C1 segment of cervical spinal cord (tissue), 14 donors: ENCODE results near the gene EME1.

Source experiments
- DNase-seq, 14 donors: peaks; one replicate each; lab custom pipeline; 2025; lab: John Stamatoyannopoulos, UW

The EME1 gene

DNA sequence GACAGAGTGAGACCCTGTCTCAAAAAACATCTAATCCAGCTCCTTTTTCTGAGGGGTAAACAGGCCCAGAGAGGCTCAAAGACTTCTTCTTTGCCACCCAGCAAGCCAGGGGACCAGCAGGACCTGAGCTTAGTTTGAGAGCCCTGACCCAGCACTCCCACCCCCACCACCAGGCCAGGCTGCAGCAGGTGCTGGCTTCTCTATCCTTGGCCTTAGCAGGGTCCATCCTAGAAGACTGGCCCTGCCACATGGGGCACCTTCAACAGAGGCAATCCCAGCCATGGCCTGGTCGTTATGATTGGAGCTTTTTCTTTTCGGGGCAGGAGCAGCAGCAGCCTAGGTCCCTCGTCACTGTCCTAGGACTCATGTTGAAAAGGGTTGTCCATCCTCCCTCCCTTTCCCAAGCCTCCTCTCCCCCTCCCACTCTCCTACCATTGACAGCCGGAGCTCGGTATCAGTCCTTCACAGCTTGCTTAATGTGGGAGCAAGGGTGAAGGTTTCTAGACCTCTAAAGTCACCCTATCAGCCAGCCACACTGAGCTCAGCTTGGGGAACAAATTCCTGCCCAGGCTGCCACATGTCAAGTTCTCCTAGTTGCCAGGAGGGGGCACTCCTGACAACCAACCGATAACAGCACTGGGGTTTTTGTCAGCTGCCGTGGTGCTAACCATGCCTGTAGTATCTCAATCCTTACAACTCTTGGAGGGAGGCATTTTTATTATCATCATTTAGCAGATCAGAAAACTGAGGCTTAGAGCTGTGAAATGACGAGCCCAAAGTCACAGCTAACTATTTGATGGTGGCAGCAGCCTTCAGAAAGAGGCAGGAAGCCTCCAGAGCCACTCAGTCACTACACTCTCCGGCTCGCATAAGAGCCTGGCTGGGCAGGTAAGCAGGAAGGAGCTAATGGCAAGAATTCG is 11.2 kb upstream of the EME1 start:
- peak in 8 of 14 donors; percentile 9 to 38 (median 16) for DNase-seq

DNA sequence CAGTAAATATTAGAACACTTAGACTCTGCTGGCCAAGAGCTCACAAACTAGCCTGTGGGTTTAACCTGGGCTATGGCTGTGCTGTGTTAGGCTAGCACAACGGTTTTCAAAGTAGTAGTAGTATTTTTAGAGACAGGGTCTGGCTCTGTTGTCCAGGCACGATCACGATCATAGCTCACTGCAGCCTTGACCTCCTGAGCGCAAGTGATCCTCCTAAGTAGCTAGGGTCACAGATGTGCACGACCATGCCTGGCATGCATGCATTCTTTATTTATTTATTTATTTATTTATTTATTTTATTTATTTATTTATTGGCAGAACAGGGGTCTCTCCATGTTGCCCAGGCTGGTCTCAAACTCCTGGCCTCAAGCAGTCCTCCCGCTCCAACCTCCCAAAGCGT is 10.4 kb upstream of the EME1 start:
- DNase-seq, result no peak

DNA sequence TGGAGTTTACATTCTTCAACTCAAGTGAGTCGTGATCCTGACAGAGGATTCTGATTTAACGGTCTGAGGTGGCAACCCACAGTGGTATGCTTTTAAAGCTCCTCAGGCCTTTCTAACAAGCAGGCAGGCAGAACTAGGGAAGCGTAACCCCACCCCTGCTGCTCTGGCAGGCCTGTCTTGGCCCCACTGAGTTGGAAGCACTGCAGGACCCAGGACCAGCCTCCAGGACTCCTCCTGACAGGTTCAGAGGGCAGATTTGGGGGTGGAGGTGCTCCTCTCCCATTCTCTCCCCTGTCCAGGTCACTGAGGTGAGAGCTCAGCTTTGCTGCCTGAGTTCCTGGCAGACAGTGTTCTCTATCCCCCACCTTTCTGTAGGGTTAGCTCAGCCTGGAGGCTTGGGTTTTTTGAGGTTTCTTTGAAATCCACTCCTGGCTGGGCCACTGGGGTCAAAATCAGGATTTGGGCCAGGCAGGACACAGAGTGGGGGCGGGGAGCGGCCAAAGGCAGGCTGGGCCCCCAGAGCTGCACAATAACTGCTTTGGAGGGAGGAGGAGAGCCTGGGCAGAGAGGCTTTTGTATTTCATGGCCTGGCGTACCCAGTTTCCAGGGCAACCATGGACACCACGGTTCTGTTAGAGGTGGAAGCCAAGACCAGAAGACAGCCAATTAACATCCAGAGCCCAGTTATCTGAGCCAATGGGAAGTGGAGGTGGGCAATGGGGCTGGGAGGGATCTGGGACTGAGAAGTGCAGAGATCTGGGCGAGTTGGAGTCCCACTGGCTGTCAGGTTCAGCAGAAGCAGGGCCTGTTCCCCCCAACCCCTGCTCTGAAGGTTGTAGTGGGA is 9.6 kb upstream of the EME1 start:
- peak in 11 of 14 donors; percentile 26 to 81 (median 49) for DNase-seq

DNA sequence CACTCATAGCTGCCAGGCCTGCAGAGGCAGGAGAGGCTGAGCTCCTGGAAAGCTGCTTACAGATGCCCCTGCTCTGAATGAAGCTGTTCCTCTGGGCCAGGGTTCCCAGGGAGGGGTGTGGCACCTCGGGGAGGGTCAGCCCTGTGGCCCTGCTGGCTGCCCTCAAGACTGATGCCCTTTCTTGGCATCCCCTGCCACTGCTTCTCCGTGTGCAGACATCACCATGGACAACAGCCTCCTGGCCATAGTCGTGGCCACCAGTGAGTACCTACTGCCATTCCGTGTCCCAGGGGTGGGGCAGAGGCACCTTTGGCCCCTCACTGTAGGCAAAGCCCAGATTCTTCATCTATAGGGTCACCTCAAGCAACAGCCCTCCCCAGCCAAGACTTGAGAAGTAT is 9.0 kb upstream of the EME1 start:
- DNase-seq, result no peak

DNA sequence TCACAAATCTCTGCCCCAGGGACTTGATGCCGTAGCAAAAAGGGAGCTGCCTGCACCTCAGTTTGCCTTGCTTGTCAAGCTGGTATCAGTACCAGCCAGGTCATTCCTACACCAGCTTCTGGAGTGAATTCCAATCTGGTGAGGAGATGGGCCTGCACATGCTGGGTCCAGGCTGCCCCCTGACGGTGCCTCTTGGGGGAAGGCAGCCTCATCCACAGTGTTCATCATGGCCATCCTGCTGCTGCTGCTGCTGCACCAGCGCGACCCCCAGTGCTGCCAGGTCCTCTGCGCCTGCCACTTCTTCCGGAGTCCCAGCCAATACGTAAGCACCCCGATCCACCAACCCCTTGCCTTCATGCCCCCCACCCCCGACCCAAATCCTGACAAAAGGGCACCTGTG is 8.3 kb upstream of the EME1 start:
- no peak for DNase-seq

DNA sequence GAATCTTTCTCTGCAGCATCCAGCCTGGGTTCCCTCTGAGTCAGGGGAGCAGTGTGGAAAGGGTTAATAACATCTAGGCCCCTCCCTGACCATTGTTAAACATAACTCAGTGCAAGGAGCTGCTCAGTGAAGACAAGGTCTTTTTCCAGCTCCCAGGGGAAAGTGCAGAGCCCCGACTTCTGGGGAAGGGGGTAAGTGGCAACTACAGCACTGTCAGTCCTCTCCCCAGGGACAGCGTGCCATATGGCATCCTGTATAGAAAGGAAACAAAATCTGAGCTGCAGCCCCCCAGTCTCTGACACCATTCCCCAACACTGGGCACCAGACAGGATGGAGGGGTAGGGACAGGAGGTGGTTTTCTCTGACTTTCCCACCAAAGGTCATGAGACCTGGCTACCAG is 7.9 kb upstream of the EME1 start:
- no peak for DNase-seq

DNA sequence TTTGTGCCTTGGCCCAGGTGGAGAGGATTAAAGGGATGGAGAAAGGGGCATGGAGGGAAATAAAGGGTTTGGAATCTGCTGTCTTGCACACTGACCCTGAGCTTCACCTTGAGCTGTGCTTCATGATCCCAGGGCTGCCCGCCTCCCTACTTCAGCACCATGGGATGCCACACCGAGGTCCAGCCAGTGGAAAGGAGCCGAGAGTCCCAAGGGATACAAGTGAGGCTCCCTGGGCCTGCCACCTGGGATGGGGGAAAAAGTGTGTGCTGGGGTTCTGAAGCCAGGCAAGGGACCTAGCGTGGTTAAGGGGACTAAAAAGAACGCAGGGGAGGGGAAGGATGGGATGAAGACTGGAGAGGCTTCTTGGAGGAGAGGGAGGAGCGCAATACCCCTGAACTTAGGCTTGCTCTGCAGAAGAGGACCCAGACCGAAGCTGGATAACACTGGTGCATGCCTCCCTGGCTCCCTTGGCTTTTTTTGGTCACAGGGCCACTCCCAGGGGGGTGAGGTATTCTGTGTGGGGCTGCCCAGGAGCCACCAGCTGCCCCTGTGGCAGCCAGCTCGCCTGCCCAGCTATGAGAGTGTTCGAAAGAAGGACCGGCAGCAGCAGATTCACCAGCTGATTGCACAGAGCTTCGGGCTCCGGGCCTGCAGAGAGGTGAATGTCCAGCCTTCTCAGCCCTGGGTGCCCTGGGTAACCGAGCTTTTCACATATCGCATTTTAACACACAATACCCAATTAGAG is 7.2 kb upstream of the EME1 start:
- no peak for DNase-seq

DNA sequence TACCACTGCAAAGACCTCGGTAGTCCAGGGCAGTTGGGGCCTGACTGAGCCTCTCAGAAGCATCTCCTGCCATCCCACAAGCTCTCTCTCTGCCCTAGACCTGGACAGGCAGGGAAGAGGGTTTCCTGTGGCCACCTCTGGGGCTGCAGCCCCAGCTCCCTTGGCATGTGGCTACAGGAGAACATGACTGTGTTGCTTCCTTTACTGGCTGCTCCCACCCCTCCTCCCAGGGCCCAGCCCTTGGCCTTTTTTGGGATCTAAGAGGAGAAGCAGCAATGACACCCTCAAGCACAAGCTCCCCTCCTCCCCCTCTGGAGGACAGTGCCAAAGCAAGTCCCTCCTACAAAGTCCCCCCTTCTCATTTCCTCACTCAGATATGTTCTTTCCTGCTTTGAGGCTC is 5.6 kb upstream of the EME1 start:
- DNase-seq, result no peak

DNA sequence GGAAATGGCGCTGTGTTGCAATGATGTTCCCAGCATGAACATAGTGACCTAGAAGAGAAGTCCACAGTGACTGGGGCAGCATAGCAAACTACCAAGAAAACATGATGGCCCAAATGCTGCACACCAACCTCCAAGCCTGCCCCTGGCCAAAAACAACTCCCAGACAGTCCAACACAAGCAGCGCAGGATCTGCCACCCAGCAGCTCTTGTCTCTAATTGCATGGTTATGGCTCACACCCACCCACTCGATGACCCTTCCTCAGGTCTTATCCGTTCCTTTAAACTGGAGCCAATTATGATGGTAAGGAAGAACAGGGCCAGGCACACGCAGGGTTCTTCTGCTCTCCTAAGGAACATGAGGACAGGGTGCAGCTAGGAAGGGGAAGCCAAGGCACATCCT is 3.0 kb upstream of the EME1 start:
- DNase-seq, result no peak

DNA sequence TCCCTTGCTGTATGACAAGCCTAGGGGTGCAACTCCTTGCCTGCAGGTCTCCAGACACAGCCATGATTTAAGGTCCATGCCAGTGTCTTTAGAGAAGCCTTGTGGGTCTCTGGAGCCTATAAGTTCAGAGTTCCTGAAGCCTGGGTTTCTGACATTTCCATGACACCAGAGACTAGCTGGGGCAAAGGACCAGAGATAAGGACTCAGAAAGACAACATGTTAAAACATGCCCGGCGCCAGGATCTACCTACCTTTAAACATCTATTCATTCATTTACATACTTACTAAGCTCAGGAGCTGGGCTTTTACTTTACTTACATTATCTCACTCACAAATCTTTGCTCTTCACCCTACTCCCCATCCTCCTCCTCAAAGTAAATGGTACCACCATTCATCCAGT is 1.5 kb upstream of the EME1 start:
- DNase-seq, result no peak

DNA sequence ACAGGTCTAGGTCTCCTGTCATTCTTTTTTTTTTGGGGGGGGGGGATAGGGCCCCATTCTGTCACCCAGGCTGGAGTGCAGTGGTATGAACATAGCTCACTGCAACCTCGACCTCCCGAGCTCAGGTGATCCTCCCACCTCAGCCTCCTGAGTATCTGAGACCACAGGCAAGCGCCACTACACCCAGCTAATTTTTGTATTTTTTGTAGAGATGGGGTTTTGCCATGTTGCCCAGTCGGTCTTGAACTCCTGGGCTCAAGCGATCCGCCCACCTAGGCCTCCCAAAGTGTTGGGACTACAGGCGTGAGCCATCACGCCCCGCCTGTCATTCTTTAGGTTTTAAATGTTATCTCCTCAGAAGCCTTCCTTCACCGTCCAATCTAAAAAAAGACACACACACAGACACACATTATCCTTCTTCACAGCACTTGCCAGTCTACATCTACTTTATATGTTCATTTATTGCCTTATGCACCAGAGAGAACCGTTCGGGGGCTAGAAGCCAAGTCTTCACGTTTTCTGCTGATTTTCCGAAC is 739 bp upstream of the EME1 start:
- DNase-seq, result no peak

DNA sequence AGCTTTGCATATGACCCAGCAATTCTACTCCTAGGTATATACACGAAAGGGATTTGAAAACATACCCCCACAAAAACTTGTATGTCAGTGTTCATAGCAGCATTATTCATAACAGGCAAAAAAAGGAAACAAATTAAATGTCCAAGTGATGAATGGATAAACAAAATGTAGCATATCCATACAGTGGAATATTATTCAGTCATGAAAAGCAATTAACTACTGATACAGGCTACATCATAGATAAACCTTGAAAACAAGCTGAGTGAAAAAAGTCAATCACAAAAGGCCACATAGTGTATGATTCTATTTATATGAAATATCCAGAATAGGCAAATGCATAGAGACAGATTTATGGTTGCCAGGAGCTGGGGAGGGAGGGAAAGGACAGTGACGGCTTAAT is 676 bp downstream of the EME1 start:
- no peak for DNase-seq

DNA sequence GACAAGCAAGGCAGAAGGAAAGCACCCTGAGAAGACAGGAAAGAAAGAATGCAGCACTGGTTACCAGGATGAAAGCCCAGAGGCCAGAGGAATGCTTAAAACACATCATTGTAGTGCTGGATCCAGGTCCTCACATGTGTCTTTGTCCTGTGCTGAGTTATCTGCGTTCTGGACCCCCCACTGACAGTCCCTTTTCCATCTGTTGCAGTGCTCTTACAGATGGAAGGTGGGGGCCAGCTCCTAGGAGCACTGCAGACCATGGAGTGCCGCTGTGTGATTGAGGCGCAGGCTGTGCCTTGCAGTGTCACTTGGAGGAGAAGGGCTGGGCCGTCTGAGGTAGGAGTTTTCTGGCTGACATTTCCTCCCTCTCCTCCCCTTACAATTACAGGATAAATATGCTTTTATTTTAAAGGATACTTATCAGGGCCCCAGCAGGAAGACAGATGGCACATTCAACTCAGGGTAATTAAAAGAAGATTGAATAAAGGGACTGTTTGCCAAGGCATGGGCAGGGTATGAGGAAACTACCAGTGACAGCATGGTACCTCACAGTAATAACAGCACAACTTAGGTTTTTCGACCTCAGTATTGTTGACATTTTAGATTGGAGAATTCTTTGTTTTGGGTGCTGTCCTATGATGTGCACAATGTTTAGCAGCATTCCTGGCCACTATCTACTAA is 3.0 kb downstream of the EME1 start:
- no peak for DNase-seq

DNA sequence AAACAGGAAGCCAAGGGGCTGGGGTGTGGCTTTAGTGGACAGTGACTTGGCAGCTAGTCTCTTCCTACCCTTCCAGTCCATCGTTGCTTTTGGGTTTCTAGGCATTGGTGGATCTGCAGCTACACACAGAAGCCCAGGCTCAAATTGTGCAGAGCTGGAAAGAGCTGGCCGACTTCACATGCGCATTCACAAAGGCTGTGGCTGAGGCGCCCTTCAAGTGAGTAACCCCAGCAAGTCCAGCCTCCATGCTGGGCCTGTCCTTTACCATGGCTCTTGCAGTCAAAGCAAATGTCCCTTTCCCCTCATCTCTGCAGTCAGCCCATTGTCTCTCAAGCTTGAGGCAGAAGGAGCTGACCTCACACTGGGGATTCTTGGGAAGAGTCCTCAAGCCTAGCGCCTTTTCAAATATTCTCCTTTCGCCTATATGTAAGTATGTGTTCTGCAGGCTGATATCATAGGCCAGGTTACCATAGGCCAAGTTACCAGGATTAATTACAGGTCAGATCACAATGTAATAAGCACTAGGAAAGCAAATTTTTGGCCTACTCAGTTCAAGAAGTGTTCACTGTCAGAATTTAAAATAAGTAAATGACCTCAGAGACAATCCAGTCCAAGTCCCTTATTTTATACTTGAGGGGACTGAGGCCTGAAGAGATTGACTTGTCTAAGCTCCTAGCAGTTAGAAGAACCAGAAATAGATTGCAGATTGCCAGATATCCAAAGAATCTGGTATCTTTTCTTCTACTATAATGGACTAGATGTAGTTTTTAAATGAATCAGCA is 6.5 kb downstream of the EME1 start:
- no peak for DNase-seq

DNA sequence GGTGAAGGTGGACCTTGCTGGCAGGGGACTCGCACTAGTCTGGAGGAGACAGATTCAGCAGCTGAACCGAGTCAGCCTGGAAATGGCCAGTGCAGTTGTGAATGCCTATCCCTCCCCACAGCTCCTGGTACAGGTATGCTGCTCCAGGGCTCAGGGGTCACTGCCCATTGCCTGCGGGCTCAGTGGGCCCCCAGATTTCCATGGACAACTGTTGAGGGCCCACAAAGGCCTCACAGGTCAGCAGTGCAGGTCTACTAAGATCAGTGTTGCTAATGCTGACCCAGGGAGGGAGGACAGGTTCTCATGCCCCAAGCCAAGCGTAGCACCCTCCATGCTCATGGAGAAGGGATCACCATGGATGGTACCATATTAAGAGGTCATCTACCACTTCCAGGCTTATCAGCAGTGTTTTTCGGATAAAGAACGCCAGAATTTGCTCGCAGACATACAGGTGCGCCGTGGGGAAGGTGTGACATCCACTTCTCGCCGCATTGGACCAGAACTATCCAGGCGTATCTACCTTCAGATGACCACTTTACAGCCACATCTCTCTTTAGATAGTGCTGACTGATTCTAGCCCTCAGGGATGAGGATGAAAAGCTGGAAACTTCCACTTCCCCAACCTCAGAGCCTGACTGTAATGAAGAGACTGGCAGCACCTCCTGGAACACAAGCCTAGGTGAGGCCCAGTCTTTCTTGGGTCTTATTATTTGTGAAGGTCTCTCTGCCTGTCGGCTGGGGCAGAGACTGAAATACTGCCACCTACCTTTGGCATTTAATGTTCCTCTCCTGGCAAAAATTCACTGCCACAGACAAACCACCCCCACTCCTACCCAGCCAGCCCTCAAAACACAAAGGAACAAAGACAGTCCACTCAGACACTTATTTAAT is 7.6 kb downstream of the EME1 start:
- no peak for DNase-seq

DNA sequence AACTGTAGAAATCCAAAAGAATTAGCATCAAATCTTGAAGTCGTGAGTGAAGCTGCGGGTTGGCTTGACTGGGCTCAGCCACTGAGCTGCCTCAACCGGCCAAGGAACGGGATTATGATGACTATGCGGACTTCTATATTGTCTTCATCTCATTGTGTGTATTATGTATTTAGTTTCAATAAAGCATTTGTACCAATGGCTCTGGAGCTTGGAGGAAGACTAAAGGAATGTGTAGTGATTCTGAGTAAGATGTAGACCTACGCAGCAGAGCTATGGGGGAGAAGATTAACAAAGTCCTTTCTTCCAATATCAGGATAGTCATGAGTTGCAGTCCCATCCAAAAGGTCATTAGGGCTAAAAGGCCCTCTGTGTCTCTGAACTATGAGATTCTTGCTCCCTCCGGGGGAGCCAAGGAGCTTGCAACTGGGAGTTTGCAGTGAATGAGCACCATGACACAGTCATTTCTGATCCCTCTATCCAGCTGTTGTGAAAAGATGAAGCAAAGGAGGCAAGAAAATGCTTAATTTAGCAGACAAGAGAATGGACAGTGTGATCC is 8.3 kb downstream of the EME1 start:
- no peak for DNase-seq

DNA sequence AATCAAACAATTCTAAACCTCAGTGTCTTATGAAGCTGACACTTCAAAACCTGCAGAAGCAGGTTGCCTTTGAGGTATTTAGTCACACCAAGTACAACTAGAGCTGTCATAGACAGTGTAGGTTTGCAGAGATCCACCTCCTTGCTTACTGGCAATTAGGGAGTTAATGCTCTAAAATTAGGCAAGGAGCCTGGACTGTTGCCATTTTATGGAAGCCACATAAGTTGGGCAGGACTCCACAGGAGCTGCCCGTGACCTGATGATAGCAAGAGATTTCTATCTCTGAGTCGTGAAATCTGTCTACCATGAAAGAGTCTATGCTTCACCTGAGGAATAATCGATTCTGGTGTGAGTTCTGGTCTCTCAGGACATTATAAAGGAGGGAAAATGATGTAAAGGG is 8.9 kb downstream of the EME1 start:
- DNase-seq, result no peak

DNA sequence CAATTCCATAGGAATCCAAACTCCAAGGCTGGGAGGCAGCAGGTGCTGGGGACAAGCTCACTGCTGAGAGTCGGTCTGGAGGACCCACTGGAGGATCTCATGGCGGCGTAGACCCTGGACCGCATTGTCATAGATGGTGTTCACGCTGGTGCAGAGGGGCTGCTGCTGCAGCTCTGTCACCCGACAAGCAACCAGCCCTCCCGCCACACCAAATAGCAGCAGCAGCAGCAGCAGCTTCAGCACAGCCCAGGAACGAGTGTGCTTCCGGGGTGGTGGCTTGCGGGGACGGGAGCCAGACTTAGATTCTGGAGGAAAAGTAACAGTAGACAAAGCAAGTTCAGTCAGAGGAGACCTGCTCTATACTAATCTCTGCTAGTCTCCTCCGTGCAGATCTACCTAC is 9.9 kb downstream of the EME1 start:
- DNase-seq, result no peak

DNA sequence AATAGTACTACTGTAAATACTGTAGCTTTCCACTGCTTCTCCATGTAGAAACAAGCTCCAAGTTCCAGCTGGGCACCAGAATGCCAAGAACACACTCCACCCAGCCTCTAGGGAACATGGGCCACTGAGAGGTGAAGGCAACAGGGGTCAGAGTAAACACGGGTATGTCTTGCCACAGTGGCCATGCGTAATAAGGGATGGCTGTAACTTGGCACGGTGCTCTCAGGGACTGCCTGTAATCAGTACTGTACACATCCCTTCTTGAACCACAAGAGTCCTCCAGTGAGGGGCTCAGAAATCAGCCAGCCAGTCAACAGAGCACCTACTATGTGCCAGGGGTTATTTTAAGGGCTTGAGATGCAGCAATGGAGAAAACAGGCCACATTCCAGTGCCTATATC is 13.5 kb downstream of the EME1 start:
- no peak for DNase-seq
